A549 (cell line): ENCODE data around the gene SP5. TPM values are rescaled to one million over a fixed set of nuclear protein-coding genes. Genes with fewer than 3 reads are reported as not detected.

Source experiments
- ATAC-seq, 2 experiments: fragments of 200-7000 bp in 1 of 2; fragments of >200 bp in 1 of 2; cut with Nextera tagmentation in 1 of 2; cut with Tn5 transposase in 1 of 2; 3 replicates each; pipeline versions ENCODE4 v1.8.0 to v1.9.1; 2018 to 2020; ENCODE audit warnings: mild to moderate bottlenecking in 1 of 2, moderate library complexity in 1 of 2
- CTCF ChIA-PET: fragments of 300-600 bp; sonication (Branson Sonifier 250); formaldehyde crosslinking; extraction: SDS; loops from one replicate; lab custom pipeline; 2021; ENCODE audit warnings: antibody characterized with exemption, inconsistent platforms; lab: Yijun Ruan, JAX
- POLR2A ChIA-PET: fragments of 350-600 bp; formaldehyde crosslinking; extraction: SDS; loops from one replicate; lab custom pipeline; 2021; ENCODE audit warnings: antibody characterized with exemption, inconsistent platforms; lab: Yijun Ruan, JAX
- DNase-seq, 2 experiments: peaks; one replicate each; pipeline versions ENCODE4 v3.0.0 to v3.0.0-alpha.2; 2011 to 2016; ENCODE audit warnings: low read depth in 1 of 2, low spot score in 1 of 2
- FAIRE-seq: peaks from 2 replicates; lab custom pipeline; 2011; peaks lifted over from hg19 to GRCh38; lab: Jason Lieb, UNC
- H3K27ac ChIP-seq, 2 experiments: fragments of >200 bp; sonication (Bioruptor Twin); formaldehyde crosslinking; 3 replicates each; pipeline ENCODE4 v1.5.1; 2016 to 2017
- H3K4me1 ChIP-seq: fragments of >200 bp; sonication (Bioruptor Twin); formaldehyde crosslinking; 3 replicates; pipeline ENCODE4 v1.6.1; 2016
- H3K4me2 ChIP-seq: fragments of >200 bp; sonication (Bioruptor Twin); formaldehyde crosslinking; 3 replicates; pipeline ENCODE4 v1.6.1; 2016
- H3K4me3 ChIP-seq: fragments of >200 bp; sonication (Bioruptor Twin); formaldehyde crosslinking; 3 replicates; pipeline ENCODE4 v1.5.1; 2016
- H3K9me3 ChIP-seq: fragments of >200 bp; sonication (Bioruptor Twin); formaldehyde crosslinking; 3 replicates; pipeline ENCODE4 v1.6.1; 2016
- ESRRA ChIP-seq: fragments of 150-350 bp; IDR thresholded peaks from 2 replicates; pipeline ENCODE4 v1.6.1; 2014; ENCODE audit warnings: mild to moderate bottlenecking, low read length, borderline replicate concordance
- FOSB ChIP-seq: fragments of 250-450 bp; sonication (Bioruptor Pico); IDR thresholded peaks from 2 replicates; pipeline ENCODE4 v1.5.0; 2020; ENCODE audit warnings: mild to moderate bottlenecking, moderate library complexity
- FOSL2 ChIP-seq, 2 experiments: fragments of 450-650 bp in 1 of 2; fragments of >200 bp in 1 of 2; sonication (Bioruptor Twin) in 1 of 2; formaldehyde crosslinking; IDR thresholded peaks; 2 replicates each; pipeline versions ENCODE4 v1.5.0 to v1.6.1; 2016 to 2020; ENCODE audit warnings: mild to moderate bottlenecking in 1 of 2, moderate library complexity in 1 of 2
- GATA3 ChIP-seq: IDR thresholded peaks from 2 replicates; pipeline ENCODE4 v1.6.1; 2012; ENCODE audit warnings: borderline replicate concordance
- HEYL ChIP-seq: fragments of 250-450 bp; sonication (Bioruptor Pico); IDR thresholded peaks from 2 replicates; pipeline ENCODE4 v1.8.0; 2021; ENCODE audit warnings: mild to moderate bottlenecking, moderate library complexity
- KDM5A ChIP-seq: fragments of 200-600 bp; sonication (generic); IDR thresholded peaks from 2 replicates; pipeline ENCODE4 v1.6.1; 2016; ENCODE audit warnings: antibody characterized with exemption, mild to moderate bottlenecking
- MAFK ChIP-seq: fragments of 450-650 bp; IDR thresholded peaks from 2 replicates; pipeline ENCODE4 v1.6.1; 2014; ENCODE audit not compliant: partially characterized antibody
- MAX ChIP-seq: IDR thresholded peaks from 2 replicates; pipeline ENCODE4 v1.6.1; 2012
- PHF8 ChIP-seq: fragments of 200-600 bp; sonication (generic); IDR thresholded peaks from 2 replicates; pipeline ENCODE4 v1.6.1; 2016; ENCODE audit warnings: low read depth, mild to moderate bottlenecking, antibody characterized with exemption, moderate library complexity, borderline replicate concordance
- POLR2AphosphoS2 ChIP-seq: conservative IDR thresholded peaks from 2 replicates; pipeline ENCODE4 v1.6.1; 2012; ENCODE audit warnings: low read length, improper control_type of control experiment, inconsistent platforms
- RAD21 ChIP-seq, 2 experiments: fragments of >200 bp in 1 of 2; sonication (Bioruptor Twin) in 1 of 2; formaldehyde crosslinking in 1 of 2; IDR thresholded peaks in 1 of 2; conservative IDR thresholded peaks in 1 of 2; 2 replicates in 1 of 2; 3 replicates in 1 of 2; pipeline ENCODE4 v1.6.1; 2012 to 2018; ENCODE audit warnings: inconsistent platforms in 1 of 2
- RARB ChIP-seq: fragments of 250-450 bp; sonication (Bioruptor Pico); IDR thresholded peaks from 2 replicates; pipeline ENCODE4 v1.8.0; 2021; ENCODE audit warnings: mild to moderate bottlenecking, moderate library complexity
- RCOR1 ChIP-seq: fragments of 150-350 bp; IDR thresholded peaks from 2 replicates; pipeline ENCODE4 v1.6.1; 2014; ENCODE audit warnings: antibody characterized with exemption, low read length, low read depth
- RFX5 ChIP-seq: fragments of 450-650 bp; IDR thresholded peaks from 2 replicates; pipeline ENCODE4 v1.7.1; 2014; ENCODE audit warnings: antibody characterized with exemption, mild to moderate bottlenecking, moderate library complexity
- RNF2 ChIP-seq: fragments of 200-600 bp; sonication (generic); IDR thresholded peaks from 2 replicates; pipeline ENCODE4 v1.6.1; 2016; ENCODE audit warnings: low read depth, mild to moderate bottlenecking, antibody characterized with exemption, moderate library complexity, borderline replicate concordance
- TP53 ChIP-seq: fragments of 250-450 bp; sonication (Bioruptor Pico); IDR thresholded peaks from 2 replicates; pipeline ENCODE4 v1.5.0; 2021; ENCODE audit warnings: mild to moderate bottlenecking, moderate library complexity
- ZFP36 ChIP-seq: fragments of 450-650 bp; IDR thresholded peaks from 2 replicates; pipeline ENCODE4 v1.6.1; 2014; ENCODE audit warnings: borderline replicate concordance; ENCODE audit not compliant: partially characterized antibody
- ZNF302 ChIP-seq: fragments of 250-450 bp; sonication (Bioruptor Pico); IDR thresholded peaks from 2 replicates; pipeline ENCODE4 v1.9.0; 2021; ENCODE audit warnings: inconsistent platforms, mild to moderate bottlenecking, moderate library complexity
- ZSCAN20 ChIP-seq: fragments of 250-450 bp; sonication (Bioruptor Pico); IDR thresholded peaks from 2 replicates; pipeline ENCODE4 v1.8.0; 2022; ENCODE audit warnings: mild to moderate bottlenecking, moderate library complexity
- WGBS: methylation state at CpG from one replicate; pipeline ENCODE4 v1.1.6; 2017; ENCODE audit errors: missing lambda C conversion rate; 5-methylcytosine and 5-hydroxymethylcytosine counted together
- polyA plus RNA-seq, 4 experiments: library from polyadenylated mRNA; depleted of rRNA in 3 of 4; stranded (reverse); fragments of >200 nt; fragmentation: RNase III in 1 of 4; extraction: RNeasy Plus Mini Kit Qiagen cat#74134 plus additional on column Dnase treatment in 1 of 4; gene quantifications; 2 replicates in 3 of 4; 3 replicates in 1 of 4; pipeline ENCODE4 v1.2.3, GENCODE V29; 2011 to 2017

SP5 gene
- polyA plus RNA-seq, 2 of the 4 experiments (the other 2 are of a cell fraction) = not detected

DNA sequence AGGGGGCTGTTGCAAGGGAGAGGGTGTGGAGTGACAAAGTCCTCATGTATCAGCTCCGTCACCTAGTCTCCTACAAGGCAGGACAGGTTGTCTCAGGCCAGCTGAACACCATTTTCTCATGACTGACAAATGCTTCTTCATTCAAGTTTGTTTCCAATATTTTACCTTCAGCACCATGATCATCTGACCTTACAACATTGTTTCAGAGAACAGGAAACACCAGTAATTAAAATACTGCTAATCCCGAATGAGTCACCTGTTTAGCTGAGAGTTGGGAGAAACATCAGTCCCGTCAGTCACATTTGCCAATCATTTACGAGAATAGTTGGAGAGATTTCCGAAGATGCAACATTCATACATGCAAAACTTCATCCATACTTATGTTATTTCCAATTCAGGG, 25.7 kb upstream of the SP5 start:
- ChIA-PET CTCF (no interaction called here), POLR2A (no interaction called here)
- FAIRE-seq = no peak
- WGBS = 58% methylated on average over 5 of the region's 5 CpGs
- Histone ChIP-seq H3K4me3 (no peak overlapping the region), H3K4me1 (no peaks in the 10 kb centered on the region), H3K27ac (no peak overlapping the region), H3K9me3 (no peaks in the 10 kb centered on the region), H3K4me2 (no peak overlapping the region)
- no peak for ATAC-seq
- TF ChIP-seq GATA3 = no peak
- TF ChIP-seq ZSCAN20 (CRISPR knock-in tag) = no peak
- TF ChIP-seq FOSB (CRISPR knock-in tag) = no peak
- no peak for DNase-seq

DNA sequence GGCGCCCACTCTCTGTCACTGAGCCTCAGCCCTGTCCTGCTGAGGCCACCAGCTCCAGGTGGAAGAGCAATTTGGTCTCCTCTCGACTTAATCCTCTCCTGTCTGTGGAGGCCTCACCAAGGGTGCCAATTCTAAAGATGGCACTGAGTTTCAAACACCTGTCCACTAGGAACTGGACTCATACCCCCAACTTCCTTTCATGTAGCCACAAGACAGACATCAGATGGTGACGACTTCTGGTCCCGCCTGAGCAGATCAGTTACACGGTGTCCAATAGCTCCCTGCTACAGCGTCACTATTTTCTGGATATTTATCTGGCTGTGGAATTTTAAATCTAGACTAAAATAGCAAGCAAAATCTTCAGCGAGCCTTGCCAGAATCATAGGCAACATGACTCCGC, 24.5 kb upstream of the SP5 start:
- Histone ChIP-seq H3K4me2 (no peak overlapping the region), H3K4me1 (no peaks in the 10 kb centered on the region), H3K9me3 (no peaks in the 10 kb centered on the region), H3K27ac (no peak overlapping the region), H3K4me3 (no peak overlapping the region)
- POLR2A ChIA-PET = no interaction called here
- CTCF ChIA-PET = interaction anchor here (0.9 kb wide), 1 partner anchor 12 kb away, joined by 3 read pairs; no protein-coding TSS in a partner anchor
- WGBS = 61% methylated on average over 8 of the region's 8 CpGs
- TF ChIP-seq RNF2 = no peak
- TF ChIP-seq ESRRA = no peak
- TF ChIP-seq RFX5 = no peak
- ATAC-seq = no peak
- FAIRE-seq = no peak
- DNase-seq = no peak

GRCh38 chr2:170694316-170694715, 20.8 kb upstream of the SP5 start:
- no peak overlapping the region for H3K27ac ChIP-seq
- no peak for FAIRE-seq
- no peak for ATAC-seq
- H3K9me3 ChIP-seq = no peaks in the 10 kb centered on the region
- DNase-seq = no peak
- POLR2A ChIA-PET = no interaction called here
- no peak overlapping the region for H3K4me2 ChIP-seq
- H3K4me1 ChIP-seq = no peaks in the 10 kb centered on the region
- TF ChIP-seq MAFK (no peak), PHF8 (no peak), ZNF302 (no peak), POLR2AphosphoS2 (no peak), KDM5A (no peak), RARB (CRISPR knock-in tag) (no peak), MAX (no peak), FOSL2 (IDR thresholded peaks at IDR 0.05) (no peak), FOSL2 (CRISPR knock-in tag; IDR thresholded peaks at IDR 0.05) (no peak), HEYL (CRISPR knock-in tag) (no peak), GATA3 (no peak), RAD21 (conservative IDR thresholded peaks at IDR 0.05 in 1 of 2, IDR thresholded peaks at IDR 0.05 in 1 of 2) (no peak)
- CTCF ChIA-PET = no interaction called here
- H3K4me3 ChIP-seq = no peak overlapping the region
- WGBS = 55% methylated on average over 9 of the region's 11 CpGs

DNA sequence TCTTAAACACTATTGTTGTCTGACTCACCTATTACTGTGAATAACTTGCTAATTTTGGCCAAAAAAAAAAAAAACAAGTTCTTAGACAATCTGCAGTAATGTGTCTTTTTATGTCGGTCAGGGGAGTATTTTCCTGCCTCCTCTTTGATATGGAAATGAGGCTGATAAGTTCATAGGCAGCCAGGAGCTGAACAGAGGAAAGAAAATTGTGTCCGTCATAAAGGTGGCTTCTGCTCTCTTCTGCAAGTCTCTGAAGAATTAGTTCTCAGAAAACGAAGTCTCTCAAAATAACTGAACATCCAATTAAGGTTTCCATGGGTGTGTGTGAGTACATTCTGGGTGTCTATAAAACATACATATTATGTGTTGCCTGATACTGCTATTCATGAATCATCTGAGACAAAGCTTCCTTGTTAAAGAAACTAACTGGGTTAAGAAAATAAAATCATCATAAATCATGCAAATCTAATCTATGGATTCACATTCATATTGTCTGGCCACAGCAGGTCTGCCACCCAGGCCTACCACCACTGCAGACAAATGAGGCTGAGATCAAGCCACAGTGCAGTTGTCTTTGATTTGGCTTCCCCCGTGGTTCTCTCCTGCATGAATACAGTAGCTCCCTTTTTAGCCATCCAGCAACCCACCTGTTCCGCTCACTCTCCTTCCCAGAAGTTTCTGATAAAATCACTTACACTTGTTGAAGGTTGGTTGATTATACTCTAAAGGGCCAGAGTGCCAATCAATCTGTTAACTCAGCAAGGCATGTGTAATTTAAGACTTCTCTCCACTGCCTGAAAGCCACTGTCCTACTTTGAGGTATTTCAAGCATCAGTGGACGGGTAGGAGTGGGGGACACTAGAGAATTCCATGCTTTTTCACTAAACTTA, 19.4 kb upstream of the SP5 start:
- ChIA-PET CTCF (interaction anchor here (1.0 kb wide), 1 partner anchor 335 kb away, joined by 3 read pairs; no protein-coding TSS in a partner anchor), POLR2A (no interaction called here)
- Histone ChIP-seq H3K4me1 (no peaks in the 10 kb centered on the region), H3K27ac (no peak overlapping the region), H3K4me2 (no peak overlapping the region), H3K4me3 (no peak overlapping the region), H3K9me3 (no peaks in the 10 kb centered on the region)
- no peak for DNase-seq
- no peak for ATAC-seq
- no peak for FAIRE-seq
- WGBS = 39% methylated on average over 6 of the region's 6 CpGs
- TF ChIP-seq GATA3 (no peak), RFX5 (no peak), ZFP36 (no peak), FOSB (CRISPR knock-in tag) (no peak), TP53 (CRISPR knock-in tag) (no peak), RCOR1 (no peak)
